Type B pancreatic cell (in vitro differentiated cells): Measurements from ENCODE around the gene CKS2. TPM values are rescaled to one million over a fixed set of nuclear protein-coding genes. Genes with fewer than 3 reads are reported as not detected.

Experiments used
- DNase-seq: peaks from one replicate; pipeline ENCODE4 v3.0.0; 2021; ENCODE audit warnings: mixed read lengths; ENCODE audit not compliant: unreplicated experiment; ENCODE audit errors: extremely low spot score
- H3K27ac Mint-ChIP-seq: 2 replicates; pipeline ENCODE4 v1.8.0; 2021; ENCODE audit warnings: mild to moderate bottlenecking, mixed read lengths
- H3K27me3 Mint-ChIP-seq: 2 replicates; pipeline ENCODE4 v1.8.0; 2021; ENCODE audit warnings: mixed read lengths
- H3K36me3 Mint-ChIP-seq: 2 replicates; pipeline ENCODE4 v1.8.0; 2021; ENCODE audit warnings: mixed read lengths
- H3K4me1 Mint-ChIP-seq: one replicate; pipeline ENCODE4 v1.8.0; 2021; ENCODE audit warnings: mixed read lengths; ENCODE audit not compliant: unreplicated experiment
- H3K4me3 Mint-ChIP-seq: 2 replicates; pipeline ENCODE4 v1.8.0; 2021; ENCODE audit warnings: mild to moderate bottlenecking, mixed read lengths
- H3K9me3 Mint-ChIP-seq: 2 replicates; pipeline ENCODE4 v1.8.0; 2021; ENCODE audit warnings: mixed read lengths
- total RNA-seq: library from RNA; stranded (reverse); gene quantifications from 2 replicates; pipeline ENCODE4 v1.2.1, GENCODE V29; 2021; ENCODE audit warnings: low replicate concordance
- TF ChIP-seq, protein P1 (sequence below): fragments of 200-600 bp; sonication (generic); conservative IDR thresholded peaks from 2 replicates; pipeline ENCODE4 v1.5.0; 2021; ENCODE audit warnings: antibody characterized with exemption, mild to moderate bottlenecking

CKS2 gene
- total RNA-seq, 1 donor from 2014 or later = 115 TPM

DNA sequence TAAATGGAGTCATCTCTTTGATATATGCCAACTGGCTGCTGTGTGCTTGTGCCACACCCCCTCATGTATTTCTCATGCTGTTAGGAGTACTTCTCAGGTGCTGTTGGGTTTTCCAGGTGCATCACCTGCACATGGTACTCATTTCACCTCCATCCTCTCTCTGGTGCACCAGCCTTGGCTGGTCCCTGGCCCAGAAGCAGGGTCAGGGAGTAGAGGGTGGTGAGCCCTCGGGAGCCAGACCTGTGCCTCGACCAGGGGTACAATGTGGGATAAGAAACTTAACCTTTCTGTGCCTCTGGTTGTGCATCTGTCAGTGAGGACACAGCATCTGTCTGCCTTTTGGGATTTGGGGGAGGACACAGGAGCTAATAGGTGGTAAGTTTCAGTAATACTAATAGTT is 45.8 kb downstream of the CKS2 start:
- H3K27me3 Mint-ChIP-seq = no peaks in the 10 kb centered on the region

DNA sequence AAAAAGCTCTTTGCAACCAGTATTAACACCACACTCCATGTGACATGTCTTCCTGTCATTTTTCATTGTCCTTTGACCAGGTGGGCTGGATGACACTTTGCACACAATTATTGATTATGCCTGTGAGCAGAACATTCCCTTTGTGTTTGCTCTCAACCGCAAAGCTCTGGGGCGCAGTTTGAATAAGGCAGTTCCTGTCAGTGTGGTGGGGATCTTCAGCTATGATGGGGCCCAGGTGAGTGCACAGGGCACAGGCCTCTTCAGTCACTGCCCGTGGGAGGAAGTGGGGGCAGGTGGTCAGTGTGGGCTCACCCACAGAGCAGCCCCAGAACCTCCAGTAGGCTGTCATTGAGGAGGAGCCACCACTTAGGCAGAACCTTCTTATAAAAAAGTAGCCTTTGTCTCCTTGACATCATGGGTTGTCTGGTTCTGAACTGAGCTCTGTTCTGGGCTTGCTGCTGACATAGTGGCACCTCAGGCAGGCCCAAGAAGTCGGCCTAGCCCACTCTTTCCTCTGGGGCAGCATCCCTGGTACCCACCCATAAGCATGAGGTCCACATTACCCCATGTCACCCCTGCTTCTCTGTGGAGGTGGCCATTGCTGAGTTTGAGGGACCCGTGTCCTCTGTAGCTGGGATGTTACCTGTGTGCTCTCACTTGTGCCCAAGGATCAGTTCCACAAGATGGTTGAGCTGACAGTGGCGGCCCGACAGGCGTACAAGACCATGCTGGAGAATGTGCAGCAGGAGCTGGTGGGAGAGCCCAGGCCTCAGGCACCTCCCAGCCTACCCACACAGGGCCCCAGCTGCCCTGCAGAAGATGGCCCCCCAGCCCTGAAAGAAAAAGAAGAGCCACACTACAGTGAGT is 46.6 kb downstream of the CKS2 start:
- Mint-ChIP-seq H3K36me3 (peaks cover 20% of the 10 kb centered on the region), H3K4me1 (peaks cover 11% of the 10 kb centered on the region), H3K4me3 (no peak overlapping the region), H3K27ac (peak overlapping the region; percentile 75), H3K27me3 (no peaks in the 10 kb centered on the region), H3K9me3 (no peaks in the 10 kb centered on the region)
- TF ChIP-seq, protein P1, sequence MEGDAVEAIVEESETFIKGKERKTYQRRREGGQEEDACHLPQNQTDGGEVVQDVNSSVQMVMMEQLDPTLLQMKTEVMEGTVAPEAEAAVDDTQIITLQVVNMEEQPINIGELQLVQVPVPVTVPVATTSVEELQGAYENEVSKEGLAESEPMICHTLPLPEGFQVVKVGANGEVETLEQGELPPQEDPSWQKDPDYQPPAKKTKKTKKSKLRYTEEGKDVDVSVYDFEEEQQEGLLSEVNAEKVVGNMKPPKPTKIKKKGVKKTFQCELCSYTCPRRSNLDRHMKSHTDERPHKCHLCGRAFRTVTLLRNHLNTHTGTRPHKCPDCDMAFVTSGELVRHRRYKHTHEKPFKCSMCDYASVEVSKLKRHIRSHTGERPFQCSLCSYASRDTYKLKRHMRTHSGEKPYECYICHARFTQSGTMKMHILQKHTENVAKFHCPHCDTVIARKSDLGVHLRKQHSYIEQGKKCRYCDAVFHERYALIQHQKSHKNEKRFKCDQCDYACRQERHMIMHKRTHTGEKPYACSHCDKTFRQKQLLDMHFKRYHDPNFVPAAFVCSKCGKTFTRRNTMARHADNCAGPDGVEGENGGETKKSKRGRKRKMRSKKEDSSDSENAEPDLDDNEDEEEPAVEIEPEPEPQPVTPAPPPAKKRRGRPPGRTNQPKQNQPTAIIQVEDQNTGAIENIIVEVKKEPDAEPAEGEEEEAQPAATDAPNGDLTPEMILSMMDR = no peak
- DNase-seq = peak; percentile 52

More for the DNA sequence above, 45.8 kb downstream of the CKS2 start:
- H3K4me3 Mint-ChIP-seq = no peak overlapping the region
- H3K9me3 Mint-ChIP-seq = no peaks in the 10 kb centered on the region
- TF ChIP-seq, protein P1 = no peak
- H3K36me3 Mint-ChIP-seq = peaks cover 24% of the 10 kb centered on the region
- H3K4me1 Mint-ChIP-seq = peaks cover 11% of the 10 kb centered on the region
- no peak overlapping the region for H3K27ac Mint-ChIP-seq
- no peak for DNase-seq

DNA sequence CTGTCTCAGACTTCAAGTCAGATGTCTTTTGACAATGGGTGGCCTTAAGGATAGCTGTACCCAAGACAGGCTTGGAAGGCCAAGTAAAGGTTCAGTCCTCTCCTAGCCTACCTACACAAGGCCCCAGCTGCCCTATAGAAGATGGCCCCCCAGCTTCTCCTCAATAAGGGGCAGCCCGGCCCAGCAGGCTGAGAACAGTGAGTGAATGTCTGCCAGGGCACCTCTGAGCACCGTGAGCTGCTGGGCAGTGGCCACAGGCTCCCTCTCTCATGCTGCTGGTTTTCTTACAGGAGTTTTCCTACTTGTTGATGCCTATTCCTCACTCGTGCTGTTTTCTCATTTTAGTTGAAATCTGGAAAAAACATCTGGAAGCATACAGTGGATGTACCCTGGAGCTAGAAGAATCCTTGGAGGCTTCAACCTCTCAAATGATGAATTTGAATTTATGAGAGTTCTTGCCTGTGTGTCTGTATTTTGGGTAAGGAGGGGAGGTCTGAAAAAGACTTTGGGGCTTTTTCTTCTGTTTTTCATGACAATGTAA is 47.5 kb downstream of the CKS2 start:
- Mint-ChIP-seq H3K9me3 (no peaks in the 10 kb centered on the region), H3K4me3 (no peak overlapping the region), H3K27me3 (no peaks in the 10 kb centered on the region), H3K36me3 (peaks cover 20% of the 10 kb centered on the region), H3K4me1 (peaks cover 11% of the 10 kb centered on the region), H3K27ac (peak overlapping the region; percentile 75)
- TF ChIP-seq, protein P1 = no peak
- DNase-seq = no peak

DNA sequence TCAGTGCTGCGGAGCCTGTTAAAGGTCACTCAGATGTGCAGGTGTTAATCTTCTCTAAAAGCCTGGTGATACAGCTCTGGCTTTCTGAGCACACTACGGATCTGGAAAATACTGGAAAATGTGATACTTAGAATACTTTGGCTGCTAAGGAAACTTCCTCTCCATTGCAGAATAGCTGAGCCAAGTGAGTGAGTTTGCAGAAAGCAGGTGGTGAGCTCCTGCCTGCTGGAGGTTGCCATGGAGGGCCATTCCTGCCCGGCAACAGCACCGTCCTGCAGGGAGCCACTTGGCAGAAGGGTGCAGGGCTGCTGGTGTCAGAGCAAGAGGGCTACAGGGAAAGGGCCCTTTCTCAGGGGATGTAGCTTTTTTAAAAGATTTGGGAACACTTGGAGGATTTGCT is 48.0 kb downstream of the CKS2 start:
- no peaks in the 10 kb centered on the region for H3K27me3 Mint-ChIP-seq
- TF ChIP-seq, protein P1 = no peak
- no peak overlapping the region for H3K4me3 Mint-ChIP-seq
- H3K36me3 Mint-ChIP-seq = peaks cover 15% of the 10 kb centered on the region
- H3K9me3 Mint-ChIP-seq = no peaks in the 10 kb centered on the region
- no peak for DNase-seq
- peak overlapping the region; percentile 75 for H3K27ac Mint-ChIP-seq
- H3K4me1 Mint-ChIP-seq = peaks cover 11% of the 10 kb centered on the region

DNA sequence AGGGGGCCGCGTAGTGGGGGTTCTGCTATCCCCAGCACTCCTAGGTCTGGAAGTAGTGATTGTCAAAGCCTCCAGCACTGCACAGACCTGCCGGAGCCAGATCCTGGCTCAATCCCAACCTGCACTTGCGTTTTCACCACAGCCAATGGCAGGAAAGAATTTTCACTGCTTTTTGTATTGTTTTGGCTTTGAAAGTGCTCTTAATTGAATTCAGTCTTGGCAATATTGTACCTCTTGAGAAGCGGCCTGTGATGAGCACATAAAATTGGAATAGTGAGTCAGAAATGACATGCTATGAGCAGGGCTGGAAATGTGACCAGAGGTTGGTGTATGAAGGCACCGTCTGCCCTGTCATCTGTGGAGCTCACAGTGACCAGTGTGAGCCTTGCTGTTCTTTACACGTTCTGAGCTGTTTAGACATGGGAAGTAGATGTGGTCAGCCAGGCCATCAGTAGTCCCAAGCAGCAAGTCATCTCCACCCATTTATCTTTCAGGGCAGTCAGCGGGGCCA is 48.8 kb downstream of the CKS2 start:
- no peak for DNase-seq
- Mint-ChIP-seq H3K27me3 (no peaks in the 10 kb centered on the region), H3K36me3 (peaks cover 9% of the 10 kb centered on the region), H3K4me1 (peaks cover 15% of the 10 kb centered on the region), H3K9me3 (no peaks in the 10 kb centered on the region), H3K27ac (no peak overlapping the region), H3K4me3 (no peak overlapping the region)
- TF ChIP-seq, protein P1 = no peak
